Bone marrow (tissue), 2 donors: Measurements from ENCODE around the gene ADRA2B.
"Not testable (repeated sequence)": the region's sequence is repeated elsewhere in the genome, so short reads cannot be mapped to it uniquely, and the experiment has no call there.

Source experiments
- DNase-seq, 2 donors: peaks; one replicate each; lab custom pipeline; 2025; lab: John Stamatoyannopoulos, UW

ADRA2B gene

GRCh38 chr2:96069878-96070277 is 46.5 kb downstream of the ADRA2B start:
- DNase-seq = not testable (repeated sequence)

- DNase-seq = not testable (repeated sequence)
Observed at GRCh38 chr2:96067902-96068581, 48.3 kb downstream of the ADRA2B start.

GRCh38 chr2:96067098-96067660 is 49.2 kb downstream of the ADRA2B start:
- not testable (repeated sequence) for DNase-seq

GRCh38 chr2:96066511-96066910 is 49.9 kb downstream of the ADRA2B start:
- not testable (repeated sequence) for DNase-seq

- DNase-seq = not testable (repeated sequence)
Observed at GRCh38 chr2:96065954-96066353, 50.4 kb downstream of the ADRA2B start.

GRCh38 chr2:96065381-96065930 is 50.9 kb downstream of the ADRA2B start:
- no peak for DNase-seq

- not testable (repeated sequence) for DNase-seq
Observed at GRCh38 chr2:96064760-96065159, 51.6 kb downstream of the ADRA2B start.

GRCh38 chr2:96064047-96064675 is 52.2 kb downstream of the ADRA2B start:
- not testable (repeated sequence) for DNase-seq

- DNase-seq = not testable (repeated sequence)
Observed at GRCh38 chr2:96063116-96063899, 53.1 kb downstream of the ADRA2B start.
